ENCODE data around the gene ALDH4A1.
A peak's percentile ranks its signal among the peaks of the same experiment; 100 is the strongest.

ALDH4A1 gene, protein sequence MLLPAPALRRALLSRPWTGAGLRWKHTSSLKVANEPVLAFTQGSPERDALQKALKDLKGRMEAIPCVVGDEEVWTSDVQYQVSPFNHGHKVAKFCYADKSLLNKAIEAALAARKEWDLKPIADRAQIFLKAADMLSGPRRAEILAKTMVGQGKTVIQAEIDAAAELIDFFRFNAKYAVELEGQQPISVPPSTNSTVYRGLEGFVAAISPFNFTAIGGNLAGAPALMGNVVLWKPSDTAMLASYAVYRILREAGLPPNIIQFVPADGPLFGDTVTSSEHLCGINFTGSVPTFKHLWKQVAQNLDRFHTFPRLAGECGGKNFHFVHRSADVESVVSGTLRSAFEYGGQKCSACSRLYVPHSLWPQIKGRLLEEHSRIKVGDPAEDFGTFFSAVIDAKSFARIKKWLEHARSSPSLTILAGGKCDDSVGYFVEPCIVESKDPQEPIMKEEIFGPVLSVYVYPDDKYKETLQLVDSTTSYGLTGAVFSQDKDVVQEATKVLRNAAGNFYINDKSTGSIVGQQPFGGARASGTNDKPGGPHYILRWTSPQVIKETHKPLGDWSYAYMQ

DNA sequence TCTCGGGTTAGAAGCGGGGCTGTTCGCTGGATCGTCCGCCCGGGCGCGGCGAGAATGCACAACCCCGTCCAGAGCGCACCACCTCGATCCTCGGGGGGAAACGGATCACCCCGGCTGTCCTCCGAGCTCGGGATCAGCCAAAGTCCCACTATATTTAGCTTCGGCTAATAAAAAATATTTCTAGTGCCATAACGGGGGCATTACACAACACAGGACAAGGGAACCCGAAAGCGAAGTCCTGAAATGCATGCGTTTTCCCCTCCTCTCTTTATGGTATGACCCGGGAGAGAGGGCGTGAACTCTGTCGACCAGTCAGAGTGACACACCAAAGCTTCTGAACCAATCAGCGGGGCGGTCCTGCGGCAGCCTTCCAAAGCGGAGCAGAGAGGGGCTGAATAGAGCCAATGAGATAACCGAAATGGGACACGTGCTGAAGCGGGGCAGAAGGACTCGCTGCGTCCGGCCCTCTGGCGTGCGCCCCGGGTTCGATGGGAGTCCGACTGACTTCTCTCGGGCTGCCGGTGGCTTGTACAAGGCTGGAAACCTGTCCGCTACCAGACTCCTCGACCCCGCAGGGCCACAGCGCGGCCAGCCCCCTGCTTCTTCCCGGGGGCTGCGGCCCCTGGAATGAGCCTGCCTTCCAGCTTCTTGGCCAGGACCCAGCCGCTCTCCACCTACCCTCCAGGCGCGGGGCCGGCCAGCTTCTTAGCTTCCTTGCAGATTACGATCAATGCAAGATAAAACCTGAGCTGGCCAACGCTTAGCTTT is at the start of gene ALDH4A1:
Gene ALDH4A1 (minus strand): TSS at position 33 of the 768 bp plus-strand sequence. CDS start 32 bp downstream, at position 1.
- peak; percentile 97 for DNase-seq

DNA sequence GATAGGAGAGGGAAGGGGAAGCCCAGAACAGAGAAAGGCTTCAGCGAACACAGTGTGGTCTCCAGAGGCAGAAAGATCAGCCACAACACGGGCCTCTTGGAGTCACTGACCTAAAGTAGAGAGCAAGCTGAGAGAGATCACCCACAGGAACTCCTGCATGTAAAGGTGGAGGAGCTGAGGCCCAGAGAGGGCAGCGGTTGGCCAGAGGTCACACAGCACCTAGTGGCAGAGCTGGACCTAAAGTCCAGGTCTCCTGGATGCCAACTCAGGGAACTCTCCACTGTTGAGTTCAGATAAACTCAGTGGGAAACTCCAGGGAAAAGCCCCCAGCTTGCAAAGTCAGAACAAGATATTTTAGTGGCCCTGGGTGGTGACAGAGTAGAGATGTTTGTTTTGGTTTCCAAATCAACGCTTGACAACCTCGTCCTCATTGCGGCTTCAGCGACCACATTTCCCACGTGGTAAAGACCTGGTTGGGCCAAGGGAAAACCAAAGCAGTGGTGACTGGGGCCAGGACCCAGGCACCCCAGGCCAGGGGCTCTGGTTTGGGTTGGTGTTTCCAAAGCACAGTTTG is 49.5 kb upstream of the ALDH4A1 start:
- peak; percentile 91 for DNase-seq

DNA sequence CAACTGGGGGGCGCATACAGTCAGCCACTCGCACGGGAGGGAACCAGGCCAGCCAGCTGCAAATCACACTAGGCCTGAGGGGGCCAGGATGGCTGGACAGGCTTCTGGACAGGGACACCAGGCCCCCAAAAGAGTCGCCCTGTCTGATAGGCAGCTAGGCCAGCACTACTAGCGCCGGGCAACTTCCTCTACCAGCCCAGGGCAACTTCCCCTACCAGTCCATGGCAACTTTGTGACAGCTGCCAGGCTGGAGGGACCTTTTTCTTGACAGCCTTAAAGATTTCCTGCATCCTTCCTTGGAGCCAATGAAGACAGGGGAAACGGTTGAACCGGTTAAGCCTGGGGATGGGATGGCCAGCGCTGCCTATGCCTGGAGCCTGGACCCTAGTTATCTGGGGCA is 49.1 kb upstream of the ALDH4A1 start:
- DNase-seq, result peak; percentile 49

DNA sequence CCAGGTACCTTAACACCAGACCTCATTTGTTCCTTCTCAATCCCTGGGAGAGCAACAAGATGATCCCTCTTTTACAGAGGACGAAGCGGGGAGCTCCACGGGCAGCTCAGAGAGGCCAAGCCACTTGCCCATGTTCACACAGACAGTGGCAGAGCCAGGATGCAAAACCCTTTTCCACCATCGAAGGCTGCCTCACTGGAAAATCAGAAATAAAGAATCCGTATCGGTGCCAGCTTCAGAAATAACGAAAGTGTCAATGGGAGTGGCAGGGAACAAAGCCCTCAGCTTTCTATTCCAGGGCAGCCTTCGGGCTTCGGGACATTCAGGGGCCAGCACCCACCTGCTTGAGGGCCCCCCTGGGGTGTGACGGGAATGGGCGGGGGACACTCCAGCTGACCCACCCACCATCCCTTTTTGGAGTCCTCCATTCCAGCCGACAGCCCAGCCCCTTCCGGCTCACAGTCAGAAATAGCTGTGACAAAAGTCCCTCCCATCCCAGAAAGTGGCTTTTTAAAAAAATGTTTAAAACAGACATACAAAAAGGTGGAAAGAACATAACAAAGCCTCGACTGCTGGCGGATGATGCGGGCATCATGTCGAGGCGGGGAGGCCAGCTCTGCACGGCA is 48.2 kb upstream of the ALDH4A1 start:
- peak; percentile 77 for DNase-seq

DNA sequence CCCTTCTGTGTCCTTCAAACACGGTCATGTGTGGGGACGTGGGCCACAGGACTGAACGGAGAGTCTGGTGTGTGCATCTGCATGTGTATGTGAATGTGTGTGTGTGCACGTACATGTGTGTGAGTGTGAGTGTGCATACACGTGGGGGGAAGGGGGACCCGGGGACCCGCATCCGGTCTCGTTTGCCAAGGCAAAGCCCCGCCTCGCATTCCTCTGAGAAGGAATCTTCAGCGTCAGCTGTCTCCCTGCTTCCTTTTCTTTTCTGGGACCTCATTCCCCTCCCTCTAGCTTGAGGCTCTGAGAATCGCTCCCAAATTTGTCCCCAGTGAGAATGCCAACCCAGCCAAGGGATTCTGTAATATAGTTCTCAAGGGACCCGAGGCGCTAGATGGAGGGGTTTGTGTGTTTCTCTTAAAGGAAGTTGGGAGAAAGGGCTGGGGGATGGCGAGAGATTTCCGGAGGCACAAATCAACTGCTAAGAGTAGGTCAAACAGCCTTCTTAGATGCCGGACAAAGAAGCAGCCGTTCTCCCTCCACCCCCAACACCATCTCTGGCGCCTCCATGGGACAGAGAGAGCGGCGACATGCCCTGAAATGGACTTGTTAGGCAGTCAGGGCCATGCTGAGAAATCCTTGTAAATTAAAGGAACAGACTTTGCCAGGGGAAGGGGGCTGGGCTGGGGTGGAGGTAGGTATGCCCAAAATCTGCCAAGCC is 47.5 kb upstream of the ALDH4A1 start:
- DNase-seq, result no peak

DNA sequence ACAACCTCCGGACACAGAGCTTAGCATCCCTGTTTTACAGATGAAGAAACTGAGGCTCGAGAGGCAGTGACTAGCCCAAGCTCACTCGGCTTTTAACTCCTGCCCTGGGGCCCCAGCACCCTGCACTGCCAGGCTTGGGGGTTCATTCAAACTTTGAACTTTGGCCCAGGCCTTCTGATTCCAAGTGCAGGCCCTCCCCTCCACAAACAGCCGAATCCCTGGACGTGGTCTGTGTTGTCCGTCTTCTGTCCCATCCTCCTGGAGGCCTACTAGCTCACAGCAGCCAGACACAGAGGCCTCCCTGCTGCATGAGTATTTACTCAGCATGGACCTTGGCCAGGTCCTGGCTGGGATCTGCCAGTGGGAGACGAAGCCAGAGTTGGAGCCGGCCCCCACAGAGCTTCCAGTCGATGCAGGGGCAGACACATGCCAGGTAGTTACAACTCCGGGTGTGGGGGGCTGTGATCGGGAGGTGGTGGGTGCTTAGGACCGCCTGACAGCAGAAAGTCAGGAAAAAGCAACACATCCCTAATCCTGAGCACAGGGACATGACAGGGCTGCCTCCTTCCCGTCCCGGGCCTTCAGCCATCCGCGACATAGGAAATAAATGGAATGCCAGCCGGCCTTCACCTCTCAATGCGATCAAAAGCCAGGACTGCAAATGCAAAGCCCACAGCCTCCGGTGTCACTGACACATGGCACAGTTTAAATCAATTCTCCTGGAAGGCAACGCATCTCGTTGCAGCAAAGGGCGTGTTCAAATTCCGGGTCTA is 46.7 kb upstream of the ALDH4A1 start:
- DNase-seq, result no peak

DNA sequence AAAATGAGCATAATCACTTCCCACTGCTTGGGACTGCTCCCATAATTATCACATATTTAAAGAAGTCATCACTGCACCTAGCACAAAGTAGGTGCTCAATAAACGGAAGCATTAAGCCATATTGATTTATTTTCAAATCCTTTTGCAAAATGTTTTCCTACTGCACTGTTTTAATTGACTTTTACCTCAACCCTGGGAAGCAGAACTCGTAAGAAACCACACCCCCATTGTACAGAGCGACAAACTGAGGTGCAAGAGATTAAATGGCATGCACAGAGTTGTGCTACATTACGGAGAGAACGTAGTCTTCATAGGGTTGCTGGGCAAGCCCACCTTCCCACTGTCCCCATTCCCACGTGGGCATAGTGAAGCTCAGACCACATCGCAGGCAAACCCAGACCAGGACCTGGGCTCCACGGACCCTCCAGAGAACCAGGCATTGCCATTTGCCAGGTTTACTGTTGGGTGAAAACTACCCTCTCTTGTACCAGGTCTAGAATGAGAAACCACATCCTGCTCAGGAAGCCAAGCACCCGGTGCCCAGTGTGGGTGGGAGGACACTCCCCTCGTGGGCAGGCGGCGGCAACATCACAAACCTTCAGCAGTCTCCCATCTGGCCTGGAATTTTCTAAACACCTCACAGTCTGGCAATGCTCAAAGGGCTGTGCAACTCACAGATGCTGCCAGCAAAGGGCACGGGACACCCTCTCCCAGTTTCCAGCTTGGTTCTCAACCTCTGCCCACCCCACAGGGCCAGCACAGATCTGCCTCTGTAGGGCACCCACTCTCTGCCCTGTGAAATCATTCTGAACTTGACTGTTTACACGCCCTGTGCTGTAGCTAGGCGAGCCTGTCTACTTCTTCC is 45.9 kb upstream of the ALDH4A1 start:
- DNase-seq, result peak; percentile 81

DNA sequence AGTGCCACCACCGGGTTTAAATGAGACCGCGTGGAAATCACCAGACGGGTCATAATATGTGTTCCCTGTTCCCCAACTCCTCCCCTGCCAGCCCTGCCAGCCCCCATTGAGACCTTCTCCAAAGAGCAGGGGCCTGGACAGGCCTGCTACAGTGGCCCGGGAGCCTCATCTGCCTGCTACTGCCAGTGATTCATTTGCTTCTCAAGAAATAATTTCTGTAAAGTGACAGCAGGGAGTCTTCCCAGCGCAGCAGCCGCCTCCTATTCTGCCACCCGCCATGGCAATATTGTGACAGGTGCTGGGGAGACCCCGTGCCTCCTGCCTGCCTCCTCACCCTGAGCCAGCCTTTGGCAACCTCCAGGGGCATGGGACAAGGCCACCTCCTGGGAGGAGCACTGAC is 45.2 kb upstream of the ALDH4A1 start:
- DNase-seq, result no peak

DNA sequence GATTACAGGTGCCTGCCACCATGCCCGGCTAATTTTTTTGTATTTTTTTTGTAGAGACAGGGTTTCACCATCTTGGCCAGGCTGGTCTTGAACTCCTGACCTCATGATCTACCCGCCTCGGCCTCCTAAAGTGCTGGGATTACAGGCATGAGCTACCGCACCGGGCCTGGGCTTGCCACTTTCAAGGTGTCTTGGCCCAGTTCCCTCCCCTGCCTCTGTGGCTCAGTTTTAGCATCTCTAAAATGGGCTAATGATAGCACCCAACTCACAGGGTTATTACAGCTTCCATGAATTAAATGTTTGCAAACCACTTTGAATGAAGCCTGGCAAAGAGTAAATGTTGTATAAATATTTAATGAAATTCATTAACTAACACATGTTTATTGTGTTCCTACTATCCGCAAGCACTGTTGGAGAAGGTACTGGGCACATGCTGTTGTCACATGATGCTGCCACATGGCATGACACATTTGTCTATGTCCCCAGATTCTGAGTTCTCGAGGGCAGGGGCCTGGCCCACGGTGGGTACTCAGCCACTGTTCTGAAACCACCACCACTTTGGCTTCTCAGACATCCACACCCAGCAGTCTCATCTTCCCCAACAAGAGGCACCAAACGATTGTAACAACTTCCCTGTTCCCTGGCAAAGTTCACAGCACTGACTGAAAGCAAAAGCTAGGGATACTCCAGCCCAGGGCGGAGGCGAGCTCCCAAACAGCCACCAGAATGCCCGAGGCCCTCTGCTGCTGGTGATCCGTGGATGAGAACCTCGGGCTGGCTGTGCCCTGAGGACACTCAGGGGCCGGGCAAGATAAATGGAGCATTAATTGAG is 44.4 kb upstream of the ALDH4A1 start:
- DNase-seq, result no peak

DNA sequence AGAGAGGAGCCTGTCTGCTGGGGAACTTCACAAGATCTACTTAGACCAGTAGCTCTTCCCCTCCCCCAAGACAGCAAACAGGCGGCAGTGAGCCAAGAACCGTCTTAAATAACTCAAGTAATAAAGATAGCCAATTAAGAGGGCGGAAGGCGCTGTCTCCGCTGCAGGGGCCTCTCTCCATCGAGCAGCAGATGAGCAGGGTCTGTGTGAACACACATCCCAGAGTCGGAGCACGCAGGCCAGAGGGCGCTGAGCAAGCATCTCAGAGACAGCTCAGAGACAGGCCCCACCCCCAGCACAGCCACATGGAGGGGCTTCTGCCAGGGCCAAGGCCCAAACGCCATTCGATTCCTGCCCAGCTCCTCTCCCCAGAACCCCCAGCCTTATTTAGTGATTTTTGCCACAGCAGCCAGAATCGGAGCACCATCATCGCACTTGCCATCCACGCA is 43.1 kb upstream of the ALDH4A1 start:
- no peak for DNase-seq

DNA sequence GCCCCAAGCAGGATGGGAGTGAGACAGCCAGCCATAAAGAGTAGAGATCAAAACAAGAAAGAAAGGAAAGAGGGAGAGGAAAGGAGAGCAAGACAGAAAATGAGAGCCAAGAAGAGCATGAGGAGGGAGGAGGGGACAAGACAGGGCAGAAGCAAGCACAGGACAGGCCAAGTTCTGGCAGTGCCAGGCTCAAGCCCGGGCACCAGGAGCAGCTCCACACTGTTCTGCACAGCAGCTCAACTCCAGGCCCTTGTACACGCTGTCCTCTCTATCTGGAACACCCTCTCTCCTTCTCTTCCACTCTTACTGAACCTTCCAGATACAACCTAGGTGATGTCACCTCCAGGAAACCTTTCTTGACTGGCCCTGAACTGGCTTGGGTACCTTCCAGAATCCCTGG is 42.5 kb upstream of the ALDH4A1 start:
- no peak for DNase-seq

DNA sequence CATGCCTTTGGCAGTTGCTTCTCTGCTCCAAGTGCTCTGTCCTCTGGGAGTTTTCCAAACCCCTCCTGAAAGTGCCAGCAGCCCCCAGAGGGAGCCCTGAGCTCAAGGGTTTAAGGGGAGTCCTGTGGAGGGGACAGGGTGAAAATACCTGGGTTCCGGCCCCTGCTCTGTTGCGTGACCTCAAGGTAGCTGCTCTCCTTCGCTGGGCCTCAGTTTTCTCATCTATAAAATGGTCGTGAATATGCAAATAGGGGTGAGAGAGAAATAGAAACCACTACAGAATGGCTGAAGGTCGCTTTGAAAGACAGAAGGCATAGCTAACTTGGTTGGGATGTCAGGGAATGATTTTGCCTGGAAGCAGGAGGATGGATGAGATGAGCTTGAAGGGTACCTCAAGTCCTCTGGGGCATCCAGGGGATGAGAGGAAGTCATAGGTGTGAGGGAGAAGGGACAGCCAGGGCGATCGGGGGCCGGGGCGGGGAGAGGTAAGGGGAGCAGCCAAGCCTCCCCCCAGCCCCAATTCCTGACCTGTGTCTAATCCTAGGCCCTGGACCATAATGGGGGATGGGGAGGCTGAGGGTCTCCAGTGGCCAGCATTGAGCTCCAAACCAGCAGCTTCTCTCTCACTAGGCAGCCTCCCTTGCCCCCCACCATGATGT is 41.7 kb upstream of the ALDH4A1 start:
- DNase-seq, result no peak

DNA sequence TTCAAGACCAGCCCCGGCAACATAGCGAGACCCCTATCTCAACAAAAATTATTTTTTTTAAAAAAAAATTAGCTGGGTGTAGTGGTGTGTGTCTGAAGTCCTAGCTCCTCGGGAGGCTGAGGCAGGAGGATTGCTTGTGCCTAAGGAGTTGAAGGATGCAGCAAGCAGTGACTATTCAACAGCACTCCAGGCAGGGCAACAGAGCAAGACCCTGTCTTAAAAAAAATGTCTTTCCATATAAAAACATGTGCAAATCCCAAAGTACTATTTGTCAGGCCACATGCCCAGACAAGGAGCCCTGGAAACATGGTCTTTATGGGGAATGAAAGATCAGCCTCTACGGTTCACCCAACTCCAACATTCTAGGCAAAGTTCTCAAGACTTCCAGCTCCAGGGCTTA is 40.8 kb upstream of the ALDH4A1 start:
- no peak for DNase-seq

DNA sequence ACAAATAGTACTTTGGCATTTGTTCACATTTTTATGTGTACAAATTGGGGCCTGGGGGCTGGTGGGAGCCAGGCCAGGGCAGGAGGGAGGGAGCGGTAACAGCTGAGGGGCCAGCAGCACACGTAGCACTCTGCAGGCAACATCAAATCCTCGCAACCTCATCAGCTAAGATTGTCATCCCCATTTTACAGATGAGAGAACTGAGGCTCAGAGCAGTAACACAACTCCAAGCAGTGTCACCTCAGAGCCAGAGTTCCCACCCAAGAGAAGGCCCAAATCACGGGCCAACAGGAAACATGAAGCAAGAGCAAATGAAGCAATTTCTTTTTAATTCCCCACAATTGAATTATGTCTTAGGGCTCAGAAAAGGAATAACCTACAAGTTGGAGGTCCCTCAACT is 40.0 kb upstream of the ALDH4A1 start:
- no peak for DNase-seq

DNA sequence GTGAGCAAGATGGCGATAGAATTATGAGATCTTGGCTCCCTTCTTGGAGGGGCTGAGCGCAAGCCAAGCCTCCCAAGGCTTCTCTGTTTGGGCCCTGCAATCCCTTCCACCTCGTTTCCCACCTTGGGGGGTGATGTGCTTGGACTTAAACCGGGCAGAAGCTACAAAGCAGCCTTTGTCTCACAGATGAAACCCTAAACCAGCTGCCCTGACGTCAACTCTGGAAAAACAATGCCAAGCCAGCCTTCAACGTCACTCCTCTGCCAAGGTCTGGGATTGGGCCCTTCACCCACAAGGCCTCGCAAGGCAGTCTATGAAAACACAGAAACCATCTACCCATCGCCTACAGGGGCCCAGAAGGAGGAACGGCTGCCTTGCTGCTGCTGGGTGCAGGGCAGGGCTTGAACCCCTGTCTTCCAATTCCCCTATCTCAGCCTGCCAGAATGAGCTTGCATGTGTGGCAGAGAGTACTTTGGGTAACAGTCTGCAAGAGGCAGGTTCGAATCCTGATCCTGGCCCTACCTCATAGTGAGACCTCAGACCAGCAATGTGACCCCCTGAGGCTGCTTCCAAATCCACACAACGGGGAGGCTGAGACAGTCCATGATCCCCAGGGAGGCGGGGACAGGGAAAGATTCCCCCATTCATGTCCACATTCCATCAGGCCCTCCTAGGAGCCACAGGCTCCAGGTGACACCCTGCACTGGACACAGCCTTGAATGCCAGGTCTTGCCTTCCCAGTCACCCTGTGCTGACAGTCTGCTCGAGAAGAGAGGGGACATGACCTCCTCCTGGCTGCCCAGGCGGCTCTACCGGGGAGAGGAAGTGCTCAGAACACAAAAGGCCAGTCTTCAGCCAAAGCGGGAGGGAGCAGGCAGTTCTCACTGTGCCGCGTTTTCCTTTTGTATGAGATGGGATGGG is 39.1 kb upstream of the ALDH4A1 start:
- no peak for DNase-seq

DNA sequence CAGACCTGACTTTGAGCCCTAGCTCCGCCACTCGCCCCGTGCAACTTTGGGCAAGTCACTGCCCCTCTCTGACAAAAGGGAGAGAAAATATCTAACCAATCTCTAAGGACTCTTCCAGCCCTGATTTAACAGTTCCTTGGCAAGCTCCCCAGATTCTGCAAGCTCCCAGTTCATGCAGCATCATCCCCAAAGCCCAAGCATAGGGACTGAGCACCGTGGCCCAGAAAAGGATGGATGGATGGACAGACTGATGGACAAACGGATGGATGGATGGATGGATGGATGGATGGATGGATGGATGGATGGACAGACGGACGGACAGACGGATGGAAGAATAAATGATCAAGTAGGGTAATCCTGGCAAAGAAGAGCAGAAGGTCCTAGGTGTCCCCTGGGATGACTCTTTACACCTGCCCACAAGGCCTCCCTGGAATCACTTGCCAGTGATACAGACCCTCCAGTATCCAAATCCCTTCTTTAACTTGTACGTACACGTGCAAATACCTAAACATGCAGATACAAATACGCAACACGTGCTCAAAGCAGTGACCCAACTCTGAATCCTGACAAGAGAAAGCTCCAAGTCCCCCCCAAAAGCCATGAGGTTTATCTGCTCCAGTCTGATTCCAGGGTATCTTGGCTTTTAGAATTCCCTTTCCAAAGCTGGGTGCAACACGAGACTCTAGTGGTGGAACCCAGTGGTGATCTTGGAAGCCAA is 38.1 kb upstream of the ALDH4A1 start:
- DNase-seq, result no peak
